Left ventricle myocardium inferior (tissue), 1 donor: Measurements from ENCODE around the gene IL19. TPM values are rescaled to one million over a fixed set of nuclear protein-coding genes. Genes with fewer than 3 reads are reported as not detected.

Experiments used
- DNase-seq: peaks from one replicate; pipeline ENCODE4 v3.0.0-alpha.2; 2020
- H3K27ac ChIP-seq: fragments of 200-600 bp; replicated peaks from 2 replicates; pipeline ENCODE4 v1.8.0; 2021
- H3K27me3 ChIP-seq: fragments of 200-600 bp; 2 replicates; pipeline ENCODE4 v1.8.0; 2021; ENCODE audit warnings: low read depth
- H3K36me3 ChIP-seq: fragments of 200-600 bp; 2 replicates; pipeline ENCODE4 v1.8.0; 2021
- H3K4me1 ChIP-seq: fragments of 200-600 bp; 2 replicates; pipeline ENCODE4 v1.8.0; 2021
- H3K4me3 ChIP-seq: fragments of 200-600 bp; 2 replicates; pipeline ENCODE4 v1.8.0; 2021; ENCODE audit warnings: mild to moderate bottlenecking, moderate library complexity
- H3K9me3 ChIP-seq: fragments of 200-600 bp; replicated peaks from 2 replicates; pipeline ENCODE4 v1.8.0; 2021
- CTCF ChIP-seq: fragments of 200-600 bp; IDR thresholded peaks from 2 replicates; pipeline ENCODE4 v1.8.0; 2021; ENCODE audit warnings: antibody characterized with exemption, mild to moderate bottlenecking, borderline replicate concordance
- intact Hi-C: fragments of 100-400 bp; cut with micrococcal nuclease; formaldehyde crosslinking; loops from one replicate; pipeline ENCODE4 v1.11.0; 2022
- total RNA-seq: library from RNA; stranded (reverse); fragmentation: NEBNext Ultra II Directional; extraction: Animal tissue kit (Norgen Biotek cat#: 25700); gene quantifications from one replicate; pipeline ENCODE4 v1.2.1, GENCODE V29; 2021
- donor health status: DM: no; HTN: yes; CAD: no; lungs with severe emphysema.

Gene IL19
- total RNA-seq, 1 donor from 2014 or later: not detected

DNA sequence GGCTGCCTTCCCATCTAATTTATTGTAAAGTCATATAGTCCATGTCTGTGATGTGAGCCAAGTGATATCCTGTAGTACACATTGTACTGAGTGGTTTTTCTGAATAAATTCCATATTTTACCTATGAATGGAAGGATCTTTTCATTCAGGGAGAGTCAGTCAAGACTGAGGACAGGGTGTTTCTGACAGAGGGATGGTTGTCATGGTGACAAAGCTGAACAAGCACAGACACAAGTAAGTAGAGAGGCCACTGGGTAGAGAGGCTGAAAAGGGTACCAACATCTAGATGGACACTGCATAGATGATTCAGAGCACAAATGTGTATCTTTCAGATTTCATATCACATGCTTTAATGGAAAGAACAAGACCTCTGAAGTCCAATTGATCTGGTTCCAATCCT lies 72.3 kb downstream of the IL19 start:
- intact Hi-C loops: no loop called here
- no peak for DNase-seq
- Histone ChIP-seq H3K27ac (no peak overlapping the region), H3K4me1 (no peaks in the 10 kb centered on the region), H3K9me3 (no peaks in the 10 kb centered on the region), H3K4me3 (no peak overlapping the region), H3K27me3 (peaks cover 12% of the 10 kb centered on the region), H3K36me3 (no peaks in the 10 kb centered on the region)
- TF ChIP-seq CTCF: no peak

GRCh38 chr1:206843626-206844025 lies 73.1 kb downstream of the IL19 start:
- Histone ChIP-seq H3K27ac (no peak overlapping the region), H3K27me3 (peaks cover 12% of the 10 kb centered on the region), H3K9me3 (no peaks in the 10 kb centered on the region), H3K4me1 (no peaks in the 10 kb centered on the region), H3K36me3 (no peaks in the 10 kb centered on the region), H3K4me3 (no peak overlapping the region)
- DNase-seq: no peak
- intact Hi-C loops: no loop called here
- TF ChIP-seq CTCF: no peak

- Histone ChIP-seq H3K27ac (no peak overlapping the region), H3K36me3 (no peaks in the 10 kb centered on the region), H3K9me3 (no peaks in the 10 kb centered on the region), H3K4me3 (no peak overlapping the region), H3K4me1 (no peaks in the 10 kb centered on the region), H3K27me3 (peaks cover 5% of the 10 kb centered on the region)
- DNase-seq: no peak
- TF ChIP-seq CTCF: no peak
- intact Hi-C loops: no loop called here
Measured at GRCh38 chr1:206846487-206846886, 75.9 kb downstream of the IL19 start.

DNA sequence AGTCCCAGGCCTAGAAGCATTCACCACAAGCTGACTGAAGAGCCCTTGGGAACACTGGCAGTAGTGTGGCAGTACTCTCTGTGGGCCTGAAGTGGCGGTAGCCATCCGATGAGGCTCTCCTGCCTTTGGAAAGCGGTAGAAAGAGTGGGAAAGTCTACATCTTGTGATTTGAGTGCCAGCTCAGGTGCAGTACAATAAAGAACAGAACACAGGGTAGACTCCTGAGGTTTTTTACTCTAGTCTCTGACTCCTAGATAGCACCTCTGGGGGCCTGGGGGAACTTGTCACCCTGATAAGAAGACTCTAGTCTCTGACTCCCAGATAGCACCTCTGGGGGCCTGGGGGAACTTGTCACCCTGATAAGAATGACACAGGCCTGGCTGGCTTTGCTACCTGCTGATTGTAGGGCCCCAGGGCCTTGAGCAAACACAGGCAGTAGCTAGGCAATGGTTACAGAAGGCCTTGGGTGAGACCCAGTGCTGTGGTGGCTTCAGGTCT lies 76.8 kb downstream of the IL19 start:
- Histone ChIP-seq H3K36me3 (no peaks in the 10 kb centered on the region), H3K27me3 (peaks cover 5% of the 10 kb centered on the region), H3K4me1 (no peaks in the 10 kb centered on the region), H3K9me3 (peaks cover 2% of the 10 kb centered on the region), H3K27ac (no peak overlapping the region), H3K4me3 (no peak overlapping the region)
- TF ChIP-seq CTCF: no peak
- intact Hi-C loops: no loop called here
- no peak for DNase-seq

GRCh38 chr1:206847946-206848345 lies 77.4 kb downstream of the IL19 start:
- no peak for DNase-seq
- H3K4me3 ChIP-seq: no peak overlapping the region
- H3K36me3 ChIP-seq: no peaks in the 10 kb centered on the region
- intact Hi-C loops: no loop called here
- no peak for TF ChIP-seq CTCF
- no peak overlapping the region for H3K27ac ChIP-seq
- H3K9me3 ChIP-seq: peaks cover 8% of the 10 kb centered on the region
- peaks cover 5% of the 10 kb centered on the region for H3K27me3 ChIP-seq
- no peaks in the 10 kb centered on the region for H3K4me1 ChIP-seq

- no peak for DNase-seq
- no peak for TF ChIP-seq CTCF
- intact Hi-C loops: no loop called here
- Histone ChIP-seq H3K27ac (no peak overlapping the region), H3K9me3 (peaks cover 14% of the 10 kb centered on the region), H3K4me1 (no peaks in the 10 kb centered on the region), H3K36me3 (no peaks in the 10 kb centered on the region), H3K4me3 (no peak overlapping the region), H3K27me3 (peaks cover 5% of the 10 kb centered on the region)
Measured at GRCh38 chr1:206850401-206850800, 79.8 kb downstream of the IL19 start.
